ENCODE results near the gene PTPRN2.

PTPRN2 gene

GRCh38 chr7:157679607-157680006, 908.0 kb downstream of the PTPRN2 start:
- TF ChIP-seq CTCF (IDR thresholded peaks at IDR 0.05): no peak
- Histone ChIP-seq H3K4me1 (no peaks in the 10 kb centered on the region), H3K27ac (no peak overlapping the region), H3K9ac (no peak overlapping the region), H3K4me3 (ENCODE audit: low read depth, low read length) (no peak overlapping the region), H3K36me3 (ENCODE audit: control insufficient read depth, insufficient read depth, low read length) (no peaks in the 10 kb centered on the region), H3K9me3 (ENCODE audit: control insufficient read depth, low read length) (peaks cover 2% of the 10 kb centered on the region), H2AFZ (no peak overlapping the region), H3K4me2 (ENCODE audit: low read length) (no peak overlapping the region), H3K79me2 (no peaks in the 10 kb centered on the region), H3K27me3 (ENCODE audit: control insufficient read depth, insufficient read depth, low read length) (peaks cover 2% of the 10 kb centered on the region)

GRCh38 chr7:157678501-157678900, 909.1 kb downstream of the PTPRN2 start:
- no peak for TF ChIP-seq CTCF (IDR thresholded peaks at IDR 0.05)
- H3K27me3 ChIP-seq (ENCODE audit: control insufficient read depth, insufficient read depth, low read length): no peaks in the 10 kb centered on the region
- H3K79me2 ChIP-seq: no peaks in the 10 kb centered on the region

GRCh38 chr7:157676456-157677255, 911.0 kb downstream of the PTPRN2 start:
- Histone ChIP-seq H3K79me2 (no peaks in the 10 kb centered on the region), H3K4me3 (ENCODE audit: low read depth, low read length) (no peak overlapping the region), H2AFZ (no peak overlapping the region), H3K4me2 (ENCODE audit: low read length) (no peak overlapping the region), H3K9ac (no peak overlapping the region), H3K36me3 (ENCODE audit: control insufficient read depth, insufficient read depth, low read length) (no peaks in the 10 kb centered on the region), H3K27me3 (ENCODE audit: control insufficient read depth, insufficient read depth, low read length) (no peaks in the 10 kb centered on the region), H3K9me3 (ENCODE audit: control insufficient read depth, low read length) (no peaks in the 10 kb centered on the region), H3K27ac (no peak overlapping the region), H3K4me1 (no peaks in the 10 kb centered on the region)
- TF ChIP-seq CTCF (IDR thresholded peaks at IDR 0.05): no peak

More at GRCh38 chr7:157678501-157678900, 909.1 kb downstream of the PTPRN2 start:
- Histone ChIP-seq H3K9ac (no peak overlapping the region), H3K9me3 (ENCODE audit: control insufficient read depth, low read length) (peaks cover 2% of the 10 kb centered on the region), H3K27ac (no peak overlapping the region), H3K4me3 (ENCODE audit: low read depth, low read length) (no peak overlapping the region), H2AFZ (no peak overlapping the region), H3K4me1 (no peaks in the 10 kb centered on the region), H3K36me3 (ENCODE audit: control insufficient read depth, insufficient read depth, low read length) (no peaks in the 10 kb centered on the region), H3K4me2 (ENCODE audit: low read length) (no peak overlapping the region)

- Histone ChIP-seq H3K4me3 (ENCODE audit: low read depth, low read length) (no peak overlapping the region), H3K9me3 (ENCODE audit: control insufficient read depth, low read length) (no peaks in the 10 kb centered on the region), H3K79me2 (no peaks in the 10 kb centered on the region), H2AFZ (no peak overlapping the region), H3K9ac (no peak overlapping the region), H3K4me1 (no peaks in the 10 kb centered on the region), H3K4me2 (ENCODE audit: low read length) (no peak overlapping the region), H3K36me3 (ENCODE audit: control insufficient read depth, insufficient read depth, low read length) (no peaks in the 10 kb centered on the region), H3K27ac (no peak overlapping the region), H3K27me3 (ENCODE audit: control insufficient read depth, insufficient read depth, low read length) (no peaks in the 10 kb centered on the region)
- TF ChIP-seq CTCF (IDR thresholded peaks at IDR 0.05): no peak
Observed at GRCh38 chr7:157676001-157676400, 911.6 kb downstream of the PTPRN2 start.

- no peaks in the 10 kb centered on the region for H3K27me3 ChIP-seq (ENCODE audit: control insufficient read depth, insufficient read depth, low read length)
- H3K4me1 ChIP-seq: no peaks in the 10 kb centered on the region
- H3K36me3 ChIP-seq (ENCODE audit: control insufficient read depth, insufficient read depth, low read length): no peaks in the 10 kb centered on the region
- no peak overlapping the region for H3K9ac ChIP-seq
- no peaks in the 10 kb centered on the region for H3K9me3 ChIP-seq (ENCODE audit: control insufficient read depth, low read length)
- H2AFZ ChIP-seq: no peak overlapping the region
- H3K79me2 ChIP-seq: no peaks in the 10 kb centered on the region
- no peak for TF ChIP-seq CTCF (IDR thresholded peaks at IDR 0.05)
- no peak overlapping the region for H3K4me3 ChIP-seq (ENCODE audit: low read depth, low read length)
- H3K27ac ChIP-seq: no peak overlapping the region
- H3K4me2 ChIP-seq (ENCODE audit: low read length): no peak overlapping the region
Observed at GRCh38 chr7:157675427-157675927, 912.1 kb downstream of the PTPRN2 start.

Data from parathyroid adenoma (tissue), 2 donors.